OCI-LY7 (cell line): ENCODE measurements around the gene CARMIL1.

ENCODE experiments used
- CTCF ChIP-seq: fragments of 200-600 bp; sonication (generic); conservative IDR thresholded peaks from 2 replicates; pipeline ENCODE4 v1.5.1; 2014; ENCODE audit warnings: mild to moderate bottlenecking, antibody characterized with exemption, low read length, moderate library complexity, mixed read lengths
- EZH2phosphoT487 ChIP-seq: fragments of 200-600 bp; sonication (generic); IDR thresholded peaks from 2 replicates; pipeline ENCODE4 v1.6.1; 2018; ENCODE audit warnings: low read depth, borderline replicate concordance, mild to moderate bottlenecking, mixed run types, antibody characterized with exemption, low read length, moderate library complexity, mixed read lengths

- no peak for TF ChIP-seq EZH2phosphoT487
- TF ChIP-seq CTCF = no peak
Observed at GRCh38 chr6:25535632-25536225, 256.6 kb downstream of the CARMIL1 start.
